CMK (cell line): Measurements from ENCODE around the gene KLHL29.

Source experiments
- DNase-seq: peaks from one replicate; pipeline ENCODE4 v3.0.0-alpha.2; 2010; ENCODE audit warnings: low read depth

Gene KLHL29

GRCh38 chr2:23422089-23423061, 37.4 kb downstream of the KLHL29 start:
- DNase-seq: no peak

DNA sequence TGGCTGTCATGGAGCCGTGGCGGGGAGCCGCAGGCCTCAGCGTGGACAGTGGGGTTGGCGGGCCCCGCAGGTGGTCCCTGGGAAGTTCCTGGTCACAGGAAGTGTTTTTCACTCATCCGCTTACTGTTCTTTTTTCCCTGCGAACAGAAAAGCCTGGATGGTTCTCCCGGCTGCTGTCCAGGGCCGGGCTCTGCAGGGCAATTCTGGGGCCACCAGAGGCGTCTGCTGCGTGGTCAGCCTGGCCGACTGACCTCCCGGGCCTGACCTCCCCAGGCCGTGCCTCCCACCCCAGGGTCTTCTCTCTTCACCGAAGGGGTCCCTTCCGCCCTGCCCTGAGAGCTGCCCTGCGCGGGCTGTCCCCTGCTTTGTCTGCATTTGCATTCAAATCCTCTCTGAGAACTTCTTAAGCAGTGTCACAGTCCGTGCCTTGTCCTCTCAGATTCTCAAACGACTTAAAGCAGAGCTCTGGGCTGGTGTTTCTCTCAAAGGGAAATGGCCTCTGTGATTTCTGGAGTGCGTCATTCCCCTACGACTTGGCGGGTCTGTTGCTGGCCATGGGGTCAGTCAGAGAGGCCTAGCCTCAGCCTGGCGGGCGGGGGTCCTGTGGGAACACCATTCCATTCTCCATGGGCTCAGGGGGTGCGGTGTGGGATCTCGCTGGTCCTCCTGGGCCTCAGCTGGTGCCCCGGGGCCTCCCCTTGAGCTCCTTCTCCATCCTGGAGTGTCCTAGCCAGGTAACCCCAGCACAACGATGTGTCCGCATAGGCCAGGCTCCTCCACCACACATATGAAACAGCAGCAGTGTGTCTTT, 38.3 kb downstream of the KLHL29 start:
- DNase-seq: no peak

DNA sequence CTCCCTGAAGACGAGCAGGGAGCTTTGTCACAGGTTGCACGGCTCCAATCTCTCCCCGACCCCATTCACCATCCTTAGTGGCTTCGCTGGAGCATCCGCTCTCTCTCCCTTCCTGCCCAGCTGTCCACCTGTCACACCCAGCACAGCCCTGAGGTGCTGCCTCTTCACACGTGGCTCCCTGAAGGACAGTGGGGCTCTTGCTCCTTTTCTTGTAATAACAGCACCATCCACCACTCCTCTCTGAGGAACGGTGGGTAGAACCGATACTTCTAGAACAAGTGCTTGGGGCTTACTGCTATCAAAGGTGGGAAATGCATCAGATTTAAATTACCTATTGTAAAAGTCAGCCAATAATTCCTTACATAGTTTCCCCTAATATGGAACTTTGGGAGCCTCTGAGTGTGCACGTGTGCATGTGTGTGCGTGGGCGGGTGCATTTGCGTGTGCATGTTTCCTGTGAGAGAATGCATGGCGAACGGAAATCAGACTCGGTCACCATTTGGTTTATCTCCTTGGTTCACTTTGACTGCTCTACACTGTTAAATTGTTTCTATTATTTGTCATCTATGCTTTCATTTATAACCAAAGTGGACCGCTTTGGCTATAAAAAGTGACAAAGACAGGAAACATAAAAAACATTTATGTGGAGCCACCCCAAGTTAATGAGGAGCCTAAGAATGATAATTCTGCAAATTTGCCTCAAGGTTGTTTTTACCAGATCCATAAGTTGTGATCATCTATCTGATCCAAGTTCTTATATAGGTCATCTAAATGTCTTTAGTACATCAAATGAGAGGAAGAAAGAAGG, 39.1 kb downstream of the KLHL29 start:
- no peak for DNase-seq

GRCh38 chr2:23425338-23425871, 40.4 kb downstream of the KLHL29 start:
- DNase-seq: no peak

GRCh38 chr2:23425885-23426262, 40.9 kb downstream of the KLHL29 start:
- no peak for DNase-seq

GRCh38 chr2:23426263-23426905, 41.4 kb downstream of the KLHL29 start:
- no peak for DNase-seq

GRCh38 chr2:23427350-23427749, 42.4 kb downstream of the KLHL29 start:
- no peak for DNase-seq

- no peak for DNase-seq
These were observed 43.0 kb downstream of the KLHL29 start for GRCh38 chr2:23427976-23428375.

DNA sequence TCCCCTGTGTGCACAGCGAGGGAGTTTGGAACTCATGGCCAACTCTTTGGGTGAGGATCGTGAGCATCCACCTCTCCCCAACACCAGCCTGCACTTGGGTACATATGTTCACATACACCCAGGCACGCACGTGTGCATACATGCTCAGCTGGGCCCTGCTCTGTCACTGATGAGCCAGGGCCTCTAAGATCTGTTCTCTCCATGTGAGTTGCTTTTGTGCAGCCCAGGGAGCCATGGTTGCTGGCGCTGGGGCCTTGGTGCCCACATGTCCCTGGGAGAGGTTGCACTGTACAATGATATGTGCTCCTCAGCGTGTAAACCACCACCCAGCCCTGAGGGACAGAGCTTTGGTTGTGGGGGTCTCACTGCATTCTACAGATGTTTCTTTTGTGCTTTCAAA, 44.1 kb downstream of the KLHL29 start:
- DNase-seq: no peak

- no peak for DNase-seq
These were observed 45.3 kb downstream of the KLHL29 start for GRCh38 chr2:23430263-23430662.

DNA sequence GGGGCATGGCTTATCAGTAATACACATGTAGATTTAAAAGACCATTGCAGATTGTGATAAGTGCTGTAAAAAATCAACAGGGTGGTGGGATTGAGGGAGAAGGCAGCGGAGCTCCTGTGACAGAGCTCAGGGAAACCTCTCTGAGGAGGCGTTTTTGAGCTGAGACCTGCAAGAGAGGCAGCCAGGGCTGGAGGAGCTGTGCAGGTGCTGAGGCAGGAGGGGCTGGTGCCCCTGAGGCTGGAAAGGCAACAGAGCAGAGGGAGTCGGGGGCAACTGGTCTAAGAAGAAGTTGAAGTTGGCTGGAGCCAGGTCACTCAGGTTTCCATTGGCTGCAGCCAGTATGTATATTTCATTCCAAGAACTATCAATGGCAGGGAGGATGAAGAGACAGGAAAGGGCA, 47.6 kb downstream of the KLHL29 start:
- DNase-seq: no peak

- no peak for DNase-seq
These were observed 48.3 kb downstream of the KLHL29 start for GRCh38 chr2:23433282-23433681.

DNA sequence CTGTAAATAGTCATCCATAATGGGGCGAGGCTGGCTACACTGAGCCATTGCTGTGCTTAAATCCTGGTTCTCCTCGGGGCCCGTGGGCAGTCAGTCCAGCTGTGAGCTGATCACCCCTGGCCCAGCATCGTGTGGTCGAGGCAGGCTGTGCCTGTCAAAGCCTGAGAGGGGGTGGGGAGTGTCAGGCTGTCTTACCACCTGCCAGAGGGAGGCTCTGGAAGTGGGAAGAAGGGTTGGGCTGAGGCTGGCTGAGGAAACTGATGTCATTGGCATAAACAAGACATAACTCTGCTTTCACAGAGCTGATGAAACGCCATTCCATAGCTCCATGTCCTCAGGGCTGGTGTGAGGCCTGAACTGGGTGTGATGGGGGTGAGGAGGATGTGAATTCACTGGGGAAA, 49.7 kb downstream of the KLHL29 start:
- DNase-seq: no peak

GRCh38 chr2:23435250-23436035, 50.5 kb downstream of the KLHL29 start:
- DNase-seq: no peak

DNA sequence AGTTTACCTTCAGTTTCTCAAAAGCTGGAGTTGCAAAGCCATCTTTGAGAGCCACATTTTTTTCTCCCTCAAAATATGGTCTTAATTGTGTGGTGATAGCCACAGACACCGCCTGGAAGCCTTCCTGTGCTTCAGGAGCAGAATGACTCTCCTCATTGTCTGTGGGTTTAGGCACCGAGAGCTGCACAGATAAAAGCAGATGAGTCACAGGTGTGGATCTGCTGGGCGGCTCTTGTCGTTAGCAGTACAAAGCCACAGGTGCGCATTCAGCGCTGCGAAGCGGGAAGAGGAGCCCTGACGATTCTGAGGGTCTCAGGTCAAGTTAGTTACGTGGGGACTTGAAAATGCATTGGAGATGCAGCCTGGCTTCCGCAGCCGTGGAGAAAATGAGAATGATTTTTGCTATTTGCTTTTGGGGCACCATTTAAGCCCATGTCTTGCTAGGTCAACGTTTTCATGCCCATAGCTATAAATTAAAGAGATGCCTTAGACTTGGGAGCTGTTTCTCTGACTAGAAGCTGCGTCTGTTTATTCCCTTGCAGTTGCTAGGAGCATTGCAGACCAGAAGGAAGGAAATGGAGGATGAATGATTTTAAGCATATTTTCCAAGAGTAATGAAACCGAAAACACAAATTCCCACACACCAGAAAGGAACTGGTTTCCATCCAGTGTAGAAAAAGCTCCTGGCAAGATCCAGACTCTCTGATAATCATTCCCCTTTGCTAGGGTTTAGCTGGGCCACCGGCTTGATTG, 51.5 kb downstream of the KLHL29 start:
- no peak for DNase-seq

DNA sequence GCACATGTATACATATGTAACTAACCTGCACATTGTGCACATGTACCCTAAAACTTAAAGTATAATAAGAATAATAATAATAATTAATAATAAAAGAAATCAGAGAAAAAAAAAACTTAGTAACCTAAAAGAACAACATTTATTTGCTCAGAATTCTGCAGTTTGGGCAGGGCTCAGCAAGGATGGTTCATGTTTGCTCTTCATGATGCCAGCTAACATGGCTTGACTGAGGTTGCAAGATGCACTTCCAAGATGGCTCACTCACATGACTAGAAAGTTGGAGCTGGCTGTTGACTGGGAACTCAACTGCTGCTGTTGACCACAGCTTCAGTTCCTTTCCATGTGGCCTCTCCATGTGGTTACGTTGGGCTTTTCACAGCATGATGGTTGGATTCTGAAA, 56.4 kb downstream of the KLHL29 start:
- DNase-seq: no peak

DNA sequence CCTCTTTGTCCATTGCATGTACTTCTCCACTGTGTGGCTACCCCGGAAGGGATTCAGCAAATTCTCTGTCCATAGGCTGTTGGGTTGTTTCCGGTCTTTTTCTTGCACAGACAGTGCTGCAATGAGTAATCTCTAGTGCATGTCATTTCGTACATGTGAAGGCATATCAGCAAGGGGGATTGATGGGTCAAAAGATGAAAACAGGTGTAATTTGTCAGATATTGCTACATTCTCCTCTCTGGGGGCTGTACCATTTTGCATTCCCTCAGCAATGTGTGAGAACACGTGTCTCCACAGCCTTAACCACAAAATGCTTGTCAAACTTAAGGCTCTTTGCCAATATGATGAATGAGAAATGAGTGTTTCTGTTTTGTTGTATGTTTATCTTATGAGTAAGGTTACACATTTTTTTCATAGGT, 60.5 kb downstream of the KLHL29 start:
- no peak for DNase-seq

- no peak for DNase-seq
These were observed 61.9 kb downstream of the KLHL29 start for GRCh38 chr2:23446916-23447315.

GRCh38 chr2:23447405-23447804, 62.4 kb downstream of the KLHL29 start:
- no peak for DNase-seq

GRCh38 chr2:23448906-23449305, 63.9 kb downstream of the KLHL29 start:
- DNase-seq: no peak
